GM18519 (cell line): ENCODE data around the gene C1QTNF1.
"Not testable (repeated sequence)": the region's sequence is repeated elsewhere in the genome, so short reads cannot be mapped to it uniquely, and the experiment has no call there.

Experiments
- ATAC-seq: cut with Tn5 transposase; IDR thresholded peaks from one replicate; pipeline ENCODE4 v1.9.1; 2021; ENCODE audit warnings: mild to moderate bottlenecking, moderate library complexity; ENCODE audit not compliant: unreplicated experiment, low FRiP score

C1QTNF1 gene

GRCh38 chr17:79022507-79022991, 1.4 kb upstream of the C1QTNF1 start:
- no peak for ATAC-seq

GRCh38 chr17:79023180-79023705, 726 bp upstream of the C1QTNF1 start:
- ATAC-seq, result no peak

GRCh38 chr17:79024901-79025737, 1.1 kb downstream of the C1QTNF1 start:
- ATAC-seq, result no peak

- no peak for ATAC-seq
Observed at GRCh38 chr17:79026376-79027273, 2.7 kb downstream of the C1QTNF1 start.

- no peak for ATAC-seq
Observed at GRCh38 chr17:79027274-79027924, 3.4 kb downstream of the C1QTNF1 start.

- no peak for ATAC-seq
Observed at GRCh38 chr17:79027925-79028491, 4.0 kb downstream of the C1QTNF1 start.

- no peak for ATAC-seq
Observed at GRCh38 chr17:79028496-79029326, 4.7 kb downstream of the C1QTNF1 start.

- no peak for ATAC-seq
Observed at GRCh38 chr17:79029327-79030009, 5.5 kb downstream of the C1QTNF1 start.

GRCh38 chr17:79030636-79031035, 6.7 kb downstream of the C1QTNF1 start:
- not testable (repeated sequence) for ATAC-seq

GRCh38 chr17:79031996-79032875, 8.3 kb downstream of the C1QTNF1 start:
- no peak for ATAC-seq

- ATAC-seq, result no peak
Observed at GRCh38 chr17:79033046-79033616, 9.2 kb downstream of the C1QTNF1 start.

GRCh38 chr17:79033741-79034501, 10.0 kb downstream of the C1QTNF1 start:
- ATAC-seq, result no peak

- no peak for ATAC-seq
Observed at GRCh38 chr17:79034931-79035485, 11.0 kb downstream of the C1QTNF1 start.

GRCh38 chr17:79035686-79036085, 11.7 kb downstream of the C1QTNF1 start:
- no peak for ATAC-seq

- no peak for ATAC-seq
Observed at GRCh38 chr17:79036181-79036580, 12.2 kb downstream of the C1QTNF1 start.

GRCh38 chr17:79036596-79036995, 12.6 kb downstream of the C1QTNF1 start:
- no peak for ATAC-seq
